OCI-LY3 (cell line): ENCODE results near the gene ANKRD35.

Experiments used
- CTCF ChIP-seq: fragments of 200-600, 300-600 bp; sonication (generic); IDR thresholded peaks from 2 replicates; pipeline ENCODE4 v1.5.1; 2014; ENCODE audit warnings: antibody characterized with exemption, low read length, low read depth
- EZH2phosphoT487 ChIP-seq: fragments of 200-600 bp; shearing (Covaris generic); IDR thresholded peaks from 2 replicates; pipeline ENCODE4 v1.6.1; 2018; ENCODE audit warnings: antibody characterized with exemption, mixed run types, low read depth

DNA sequence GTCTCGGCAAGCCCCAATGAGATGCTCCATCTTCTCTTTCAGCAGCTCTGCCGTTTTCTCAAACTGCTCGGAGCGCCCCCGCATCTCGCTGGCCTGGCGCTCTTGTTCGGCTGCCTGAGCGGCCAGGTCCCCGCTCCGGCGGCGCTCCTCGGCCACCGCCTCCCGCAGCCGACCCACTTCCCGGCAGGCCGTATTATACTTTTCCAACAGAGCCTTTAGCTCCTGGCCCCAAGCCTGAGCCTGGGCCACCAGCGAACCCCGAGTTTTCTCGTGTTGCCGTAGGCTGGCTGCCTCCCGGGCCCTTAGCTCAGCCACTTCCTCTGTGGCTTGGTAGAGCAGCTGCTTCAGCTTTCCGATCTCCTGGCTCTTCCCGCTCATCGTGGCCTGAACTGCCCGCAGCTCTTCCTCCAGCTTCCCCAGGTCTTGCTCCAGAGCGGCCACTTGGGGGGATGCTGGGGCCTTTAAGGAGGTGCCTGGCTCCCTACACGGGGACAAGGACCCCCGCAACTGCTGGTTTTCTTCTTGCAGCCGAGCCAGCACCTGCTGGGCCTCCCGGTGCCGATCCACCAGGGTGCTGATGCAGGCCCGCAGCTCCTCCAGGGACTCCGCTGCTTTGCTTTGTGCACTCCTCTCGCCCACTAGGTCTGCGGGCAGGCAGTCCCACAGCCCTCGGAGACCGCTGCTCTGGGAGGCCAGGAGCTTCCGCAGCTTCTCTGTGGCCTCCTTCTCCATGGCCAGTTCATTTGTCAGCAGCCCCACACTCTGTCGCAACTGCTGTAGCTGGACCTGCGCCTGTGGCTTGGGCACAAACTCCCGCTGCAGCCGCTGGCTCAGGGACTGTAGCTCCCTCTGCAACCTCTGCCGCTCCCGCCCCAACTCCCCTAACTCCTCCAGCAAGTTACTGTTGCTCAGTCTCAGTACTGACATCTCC, 13.4 kb downstream of the ANKRD35 start:
- TF ChIP-seq CTCF: peak; percentile 32; the same call in 1 of the 2 replicates
- TF ChIP-seq EZH2phosphoT487: no peak
